Testis (tissue), 3 donors: ENCODE data around the gene HS1BP3. TPM values are rescaled to one million over a fixed set of nuclear protein-coding genes. Genes with fewer than 3 reads are reported as not detected.

Source experiments
- DNase-seq: peaks from one replicate; pipeline ENCODE4 v3.0.0-alpha.2; 2019
- H3K27ac ChIP-seq, 2 donors: fragments of 200-600 bp; sonication (generic); one replicate each; pipeline ENCODE4 v1.5.1; 2019
- H3K27me3 ChIP-seq: fragments of 200-600 bp; sonication (generic); one replicate; pipeline ENCODE4 v1.5.1; 2019
- H3K36me3 ChIP-seq: fragments of 200-600 bp; sonication (generic); one replicate; pipeline ENCODE4 v1.5.1; 2017; ENCODE audit warnings: low read depth; ENCODE audit errors: missing control alignments
- H3K4me1 ChIP-seq: fragments of 200-600 bp; sonication (generic); one replicate; pipeline ENCODE4 v1.5.1; 2019
- H3K4me3 ChIP-seq, 2 donors: fragments of 200-600 bp; sonication (generic); one replicate each; pipeline ENCODE4 v1.5.1; 2017 to 2019
- H3K9me3 ChIP-seq: fragments of 200-600 bp; sonication (generic); one replicate; pipeline ENCODE4 v1.5.1; 2017
- CTCF ChIP-seq, 3 experiments: fragments of 450-650 bp in 2 of 3; fragments of 200-600 bp in 1 of 3; sonication (generic) in 1 of 3; IDR thresholded peaks; one replicate each; pipeline ENCODE4 v1.5.1; 2016 to 2019; ENCODE audit warnings: antibody characterized with exemption in 3 of 3, mild to moderate bottlenecking in 2 of 3, moderate library complexity in 1 of 3
- POLR2A ChIP-seq: fragments of 450-650 bp; IDR thresholded peaks from one replicate; pipeline ENCODE4 v1.6.1; 2017; ENCODE audit warnings: antibody characterized with exemption, mild to moderate bottlenecking, moderate library complexity
- WGBS, 2 donors: methylation state at CpG; one replicate each; pipeline ENCODE4 v1.1.5; 2018; 5-methylcytosine and 5-hydroxymethylcytosine counted together
- intact Hi-C: fragments of 100-400 bp; cut with DNase I; formaldehyde crosslinking; loops from one replicate; pipeline ENCODE4 v1.15.1; 2023; ENCODE audit warnings: low total_unique reads
- polyA plus RNA-seq: library from polyadenylated mRNA; stranded (reverse); fragments of 350-450 nt; fragmentation: Illumina TruSeq; extraction: RNeasy Lipid Tissue Mini Kit (QIAGEN cat#74804); gene quantifications from one replicate; pipeline ENCODE4 v1.2.3, GENCODE V29; 2014; ENCODE audit warnings: low read depth, low replicate concordance; ENCODE audit not compliant: insufficient read depth
- total RNA-seq, 2 donors: library from RNA; depleted of rRNA; stranded (reverse); fragments of >200 nt; gene quantifications; one replicate each; pipeline ENCODE4 v1.2.3, GENCODE V29; 2016

Gene HS1BP3
- total and polyA plus RNA-seq, 3 donors from 2014 or later, result 23.5 to 31.6 (median 25.0) TPM

- Histone ChIP-seq H3K4me1 (peaks cover 14% of the 10 kb centered on the region), H3K27me3 (no peaks in the 10 kb centered on the region), H3K4me3 (peak within 1 kb of the TSS; percentile 32 to 54), H3K9me3 (no peaks in the 10 kb centered on the region), H3K27ac (no peak within 1 kb of the TSS), H3K36me3 (no peaks in the 10 kb centered on the region)
- TF ChIP-seq CTCF (IDR thresholded peaks at IDR 0.05) (no peak), POLR2A (no peak)
- no peak for DNase-seq
- intact Hi-C loops, result no loop called here
- 1 to 5% methylated on average over 15 to 72 of the region's 86 CpGs for WGBS, 2 donors
Observed at GRCh38 chr2:20666304-20667150, 15.6 kb upstream of the HS1BP3 start, which contains the start of gene GDF7. Gene GDF7 (plus strand): TSS chr2:20667144. CDS start chr2:20667240, 96 bp downstream.

- intact Hi-C loops, result no loop called here
Observed at GRCh38 chr2:20666005-20666303, 15.1 kb upstream of the HS1BP3 start.

GRCh38 chr2:20665243-20666004 is 14.5 kb upstream of the HS1BP3 start:
- TF ChIP-seq CTCF (IDR thresholded peaks at IDR 0.05) (no peak), POLR2A (no peak)
- DNase-seq, result no peak
- no peaks in the 10 kb centered on the region for H3K9me3 ChIP-seq
- 3 to 7% methylated on average over 5 to 49 of the region's 49 CpGs for WGBS, 2 donors
- H3K4me1 ChIP-seq, result peaks cover 14% of the 10 kb centered on the region
- intact Hi-C loops, result no loop called here
- peak overlapping the region in 1 of 2 donors; percentile 54 for H3K4me3 ChIP-seq
- no peak overlapping the region for H3K27ac ChIP-seq
- H3K27me3 ChIP-seq, result no peaks in the 10 kb centered on the region
- no peaks in the 10 kb centered on the region for H3K36me3 ChIP-seq

More at GRCh38 chr2:20666005-20666303, 15.1 kb upstream of the HS1BP3 start:
- DNase-seq, result no peak
- H3K4me1 ChIP-seq, result peaks cover 14% of the 10 kb centered on the region
- no peak overlapping the region for H3K27ac ChIP-seq
- no peaks in the 10 kb centered on the region for H3K27me3 ChIP-seq
- TF ChIP-seq CTCF (IDR thresholded peaks at IDR 0.05) (no peak), POLR2A (no peak)
- H3K36me3 ChIP-seq, result no peaks in the 10 kb centered on the region
- 1% methylated on average over 34 of the region's 34 CpGs; no CpG with 5 or more reads in 1 of the 2 donors for WGBS, 2 donors
- peak overlapping the region; percentile 32 to 54 for H3K4me3 ChIP-seq
- no peaks in the 10 kb centered on the region for H3K9me3 ChIP-seq

- WGBS, 2 donors, result 24 to 29% methylated on average over 12 to 17 of the region's 17 CpGs
- intact Hi-C loops, result no loop called here
- Histone ChIP-seq H3K27ac (no peak overlapping the region), H3K27me3 (no peaks in the 10 kb centered on the region), H3K9me3 (no peaks in the 10 kb centered on the region), H3K4me3 (no peak overlapping the region), H3K4me1 (peaks cover 14% of the 10 kb centered on the region), H3K36me3 (no peaks in the 10 kb centered on the region)
- TF ChIP-seq POLR2A (no peak), CTCF (IDR thresholded peaks at IDR 0.05) (no peak)
- no peak for DNase-seq
Observed at GRCh38 chr2:20664431-20665242, 13.7 kb upstream of the HS1BP3 start.
